Pancreas (tissue), 10 donors: Measurements from ENCODE around the gene SLC5A3. TPM values are rescaled to one million over a fixed set of nuclear protein-coding genes. Genes with fewer than 3 reads are reported as not detected.

ENCODE experiments used
- ATAC-seq, 4 donors: fragments of 200-7000 bp; cut with Tn5 transposase; one replicate each; pipeline versions ENCODE4 v1.8.0 to v1.9.1; 2020; ENCODE audit warnings: mild to moderate bottlenecking in 4 of 4, moderate library complexity in 4 of 4
- DNase-seq, 6 donors: peaks; one replicate each; pipeline ENCODE4 v3.0.0-alpha.2; 2020
- FAIRE-seq: peaks from 2 replicates; lab custom pipeline; 2012; peaks lifted over from hg19 to GRCh38; lab: Jason Lieb, UNC
- H3K27ac ChIP-seq, 4 donors: fragments of 200-600 bp; sonication (generic); 1 replicate in 3 of 4; 2 replicates in 1 of 4; pipeline versions ENCODE4 v1.5.0 to v1.8.0; 2020
- H3K27me3 ChIP-seq, 4 donors: fragments of 200-600 bp; one replicate each; pipeline ENCODE4 v1.8.0; 2021
- H3K36me3 ChIP-seq, 3 donors: fragments of 200-600 bp; sonication (generic) in 1 of 3; one replicate each; pipeline versions ENCODE4 v1.5.0 to v1.8.0; 2020 to 2021
- H3K4me1 ChIP-seq, 3 donors: fragments of 200-600 bp; one replicate each; pipeline ENCODE4 v1.8.0; 2021
- H3K4me3 ChIP-seq, 4 donors: fragments of 200-600 bp; sonication (generic) in 2 of 4; one replicate each; pipeline versions ENCODE4 v1.5.0 to v1.8.0; 2020 to 2021
- H3K9me3 ChIP-seq, 4 donors: fragments of 200-600 bp; one replicate each; pipeline ENCODE4 v1.8.0; 2021
- WGBS, 2 donors: extraction: QIAGEN DNeasy Blood & Tissue Kit; methylation state at CpG; one replicate each; pipeline ENCODE4 v1.1.7; 2013; 5-methylcytosine and 5-hydroxymethylcytosine counted together
- intact Hi-C, 3 donors: fragments of 100-400 bp; cut with DNase I; formaldehyde crosslinking; loops; one replicate each; pipeline versions ENCODE4 v1.11.1 to v1.14.2; 2022
- polyA plus RNA-seq, 2 donors: library from polyadenylated mRNA; stranded (reverse); fragments of 200-250 nt; gene quantifications; one replicate each; pipeline ENCODE4 v1.2.3, GENCODE V29; 2013
- total RNA-seq, 6 donors: library from RNA; stranded (reverse); fragmentation: NEBNext Ultra II Directional in 4 of 6; extraction: Animal tissue kit (Norgen Biotek cat#: 25700) in 4 of 6; gene quantifications; one replicate each; pipeline versions ENCODE4 v1.2.1 to v1.2.4, GENCODE V29; 2021 to 2023
- TF ChIP-seq, protein P1 (sequence below), 4 donors: fragments of 200-600 bp; sonication (generic) in 3 of 4; IDR thresholded peaks; one replicate each; pipeline versions ENCODE4 v1.5.0 to v1.8.0; 2021; ENCODE audit warnings: antibody characterized with exemption in 4 of 4
- donor health status: healthy with polysubstance abuse.
- donor health status: DM: no; HTN: no; CAD: no; lungs with moderate emphysema.
- donor health status: DM: no; HTN: no; CAD: no.
- donor health status: control.
- donor health status: control.
- donor health status: Bipolar disorder and iron deficiency.
- donor health status: DM: yes; HTN: yes; CAD: no.
- donor health status: DM: no; HTN: no; CAD: no.
- donor health status: DM: no; HTN: no; CAD: no.
- donor health status: DM: yes; HTN: yes; CAD: no.

Gene SLC5A3
- total and polyA plus RNA-seq, 8 donors, result 0.49 to 5.9 (median 2.6) TPM

DNA sequence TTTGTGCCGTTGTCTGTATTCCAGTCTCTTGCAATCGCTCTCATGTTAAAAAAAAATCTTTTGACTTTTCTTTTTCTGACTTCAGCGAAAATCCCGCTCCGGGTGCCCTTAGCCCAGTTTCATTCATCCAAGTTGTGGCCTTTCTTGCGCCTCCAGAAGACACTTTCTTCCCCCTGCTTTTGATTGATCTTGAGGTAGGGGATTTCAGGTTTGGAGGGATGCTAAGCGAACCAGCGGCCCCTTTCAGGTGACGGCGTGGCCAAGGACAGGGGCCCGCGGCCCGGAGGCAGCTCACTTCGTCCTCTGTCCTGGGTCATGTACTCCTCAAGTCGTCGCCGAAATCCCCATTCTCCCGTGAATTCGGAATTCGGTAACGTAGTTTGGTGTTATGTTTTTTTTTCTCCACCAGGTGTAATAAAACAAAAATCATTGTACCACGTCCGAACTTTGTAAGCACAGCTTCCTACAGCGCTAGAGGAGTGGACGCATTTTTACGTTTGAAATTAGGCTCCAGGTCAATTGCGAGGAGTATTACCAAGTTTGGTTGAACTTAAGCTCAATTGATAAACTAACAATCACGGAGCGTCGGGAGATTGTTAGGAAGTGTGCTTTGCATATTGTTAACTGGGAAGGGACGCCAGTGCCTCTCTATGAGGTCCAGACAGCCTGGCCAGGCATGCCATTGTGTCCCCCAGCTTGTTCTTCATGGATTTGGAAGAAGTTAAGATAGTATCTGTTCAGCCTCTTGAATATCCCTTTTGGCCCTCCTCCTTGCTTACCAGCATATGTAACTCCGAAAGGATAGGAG, 1.1 kb downstream of the SLC5A3 start:
- ATAC-seq (peak in 1 of 4 donors; percentile 10), FAIRE-seq (no peak), DNase-seq (peak in 3 of 6 donors; percentile 27 to 61 (median 32))
- peak overlapping the region; percentile 36 to 70 (median 59) for H3K4me3 ChIP-seq
- 8 to 10% methylated on average over 32 of the region's 32 CpGs for WGBS, 2 donors
- H3K36me3 ChIP-seq, result no peaks in the 10 kb centered on the region
- TF ChIP-seq, protein P1, sequence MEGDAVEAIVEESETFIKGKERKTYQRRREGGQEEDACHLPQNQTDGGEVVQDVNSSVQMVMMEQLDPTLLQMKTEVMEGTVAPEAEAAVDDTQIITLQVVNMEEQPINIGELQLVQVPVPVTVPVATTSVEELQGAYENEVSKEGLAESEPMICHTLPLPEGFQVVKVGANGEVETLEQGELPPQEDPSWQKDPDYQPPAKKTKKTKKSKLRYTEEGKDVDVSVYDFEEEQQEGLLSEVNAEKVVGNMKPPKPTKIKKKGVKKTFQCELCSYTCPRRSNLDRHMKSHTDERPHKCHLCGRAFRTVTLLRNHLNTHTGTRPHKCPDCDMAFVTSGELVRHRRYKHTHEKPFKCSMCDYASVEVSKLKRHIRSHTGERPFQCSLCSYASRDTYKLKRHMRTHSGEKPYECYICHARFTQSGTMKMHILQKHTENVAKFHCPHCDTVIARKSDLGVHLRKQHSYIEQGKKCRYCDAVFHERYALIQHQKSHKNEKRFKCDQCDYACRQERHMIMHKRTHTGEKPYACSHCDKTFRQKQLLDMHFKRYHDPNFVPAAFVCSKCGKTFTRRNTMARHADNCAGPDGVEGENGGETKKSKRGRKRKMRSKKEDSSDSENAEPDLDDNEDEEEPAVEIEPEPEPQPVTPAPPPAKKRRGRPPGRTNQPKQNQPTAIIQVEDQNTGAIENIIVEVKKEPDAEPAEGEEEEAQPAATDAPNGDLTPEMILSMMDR (IDR thresholded peaks at IDR 0.05), result no peak
- H3K4me1 ChIP-seq, result peaks cover 7 to 21% (median 9%) of the 10 kb centered on the region in 3 donors
- H3K9me3 ChIP-seq, result no peaks in the 10 kb centered on the region
- H3K27me3 ChIP-seq, result no peaks in the 10 kb centered on the region
- intact Hi-C loops, result no loop called here
- peak overlapping the region in 3 of 4 donors; percentile 7 to 84 (median 70) for H3K27ac ChIP-seq

- Histone ChIP-seq H3K4me3 (peak overlapping the region in 3 of 4 donors; percentile 49 to 70 (median 69)), H3K36me3 (no peaks in the 10 kb centered on the region), H3K9me3 (no peaks in the 10 kb centered on the region), H3K27me3 (no peaks in the 10 kb centered on the region), H3K27ac (peak overlapping the region in 2 of 4 donors; percentile 70 to 84), H3K4me1 (peaks cover 7 to 24% (median 9%) of the 10 kb centered on the region in 3 donors)
- DNase-seq, result no peak
- intact Hi-C loops, result no loop called here
- no peak for FAIRE-seq
- ATAC-seq, result peak in 1 of 4 donors; percentile 5
- WGBS, 2 donors, result 24% methylated on average over 2 of the region's 2 CpGs
- TF ChIP-seq, protein P1 (IDR thresholded peaks at IDR 0.05), result no peak
Measured at GRCh38 chr21:34075091-34075425, 1.7 kb downstream of the SLC5A3 start.

GRCh38 chr21:34075760-34076660, 2.6 kb downstream of the SLC5A3 start:
- no peak for ATAC-seq
- Histone ChIP-seq H3K4me1 (peaks cover 7 to 29% (median 9%) of the 10 kb centered on the region in 3 donors), H3K9me3 (no peaks in the 10 kb centered on the region), H3K27me3 (no peaks in the 10 kb centered on the region), H3K36me3 (no peaks in the 10 kb centered on the region), H3K27ac (no peak overlapping the region), H3K4me3 (no peak overlapping the region)
- intact Hi-C loops, result no loop called here
- TF ChIP-seq, protein P1 (IDR thresholded peaks at IDR 0.05), result no peak
- DNase-seq, result no peak
- 81 to 82% methylated on average over 9 of the region's 9 CpGs for WGBS, 2 donors
- no peak for FAIRE-seq

DNA sequence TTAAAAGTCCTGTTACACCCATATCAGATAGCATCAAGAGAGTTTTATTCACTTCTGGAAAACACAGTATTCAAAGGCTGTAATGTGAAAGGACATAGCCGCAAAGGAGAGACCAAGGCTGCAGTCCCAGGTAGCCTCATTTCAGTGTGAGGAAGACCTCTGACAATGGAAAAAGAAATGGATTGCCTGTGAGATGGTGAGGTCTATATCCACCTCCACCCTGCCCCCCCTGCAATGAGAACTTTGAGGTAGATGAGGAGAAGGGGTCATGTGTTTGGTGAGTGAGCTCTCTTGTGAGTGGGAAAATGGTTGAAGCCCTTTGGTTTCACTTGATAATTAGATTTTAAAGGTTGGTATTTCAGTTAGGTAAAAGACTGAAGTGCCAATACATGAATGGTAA, 3.5 kb downstream of the SLC5A3 start:
- no peaks in the 10 kb centered on the region for H3K27me3 ChIP-seq
- 98 to 100% methylated on average over 1 of the region's 1 CpG for WGBS, 2 donors
- no peaks in the 10 kb centered on the region for H3K36me3 ChIP-seq
- DNase-seq (no peak), FAIRE-seq (no peak), ATAC-seq (no peak)
- peaks cover 13 to 37% (median 16%) of the 10 kb centered on the region in 3 donors for H3K4me1 ChIP-seq
- no peak overlapping the region for H3K4me3 ChIP-seq
- intact Hi-C loops, result no loop called here
- no peak overlapping the region for H3K27ac ChIP-seq
- TF ChIP-seq, protein P1 (IDR thresholded peaks at IDR 0.05), result no peak
- no peaks in the 10 kb centered on the region for H3K9me3 ChIP-seq
